H1 (cell line): ENCODE results near the gene CDH22. TPM values are rescaled to one million over a fixed set of nuclear protein-coding genes. Genes with fewer than 3 reads are reported as not detected.

Experiments
- CTCF ChIA-PET: fragments of 300-600 bp; sonication (Branson Sonifier 250); formaldehyde crosslinking; loops from one replicate; lab custom pipeline; 2021; ENCODE audit not compliant: partially characterized antibody; lab: Charles Lee
- POLR2A ChIA-PET: fragments of 300-600 bp; sonication (Branson Sonifier 250); formaldehyde crosslinking; loops from one replicate; lab custom pipeline; 2021; ENCODE audit warnings: inconsistent platforms; ENCODE audit not compliant: partially characterized antibody; lab: Charles Lee
- DNase-seq, 2 experiments: peaks; one replicate each; pipeline versions ENCODE4 v3.0.0 to v3.0.0-alpha.2; 2010 to 2022; ENCODE audit warnings: low spot score in 2 of 2, low read depth in 1 of 2, mixed read lengths in 1 of 2
- FAIRE-seq: peaks from 2 replicates; lab custom pipeline; 2011; peaks lifted over from hg19 to GRCh38; lab: Jason Lieb, UNC
- H2AFZ ChIP-seq: 2 replicates; pipeline ENCODE4 v1.8.1; 2012; ENCODE audit warnings: low read length, inconsistent platforms
- H2AK5ac ChIP-seq: 2 replicates; pipeline ENCODE4 v1.6.1; 2013; ENCODE audit warnings: low read depth, low read length
- H2BK120ac ChIP-seq: replicated peaks from 2 replicates; pipeline ENCODE3; 2013; ENCODE audit warnings: low read depth, low read length, inconsistent platforms
- H2BK12ac ChIP-seq: 2 replicates; pipeline ENCODE4 v1.6.1; 2013; ENCODE audit warnings: low read depth, low read length
- H2BK15ac ChIP-seq: 2 replicates; pipeline ENCODE4 v1.6.1; 2013; ENCODE audit warnings: low read length
- H2BK20ac ChIP-seq: 2 replicates; pipeline ENCODE4 v1.6.1; 2013; ENCODE audit warnings: low read length
- H2BK5ac ChIP-seq: 2 replicates; pipeline ENCODE4 v1.6.1; 2013; ENCODE audit warnings: low read depth, low read length
- H3K14ac ChIP-seq: 2 replicates; pipeline ENCODE4 v1.6.1; 2013; ENCODE audit warnings: inconsistent platforms; ENCODE audit not compliant: insufficient read length
- H3K18ac ChIP-seq: 2 replicates; pipeline ENCODE4 v1.6.1; 2013; ENCODE audit warnings: low read length; ENCODE audit errors: extremely low read depth
- H3K23ac ChIP-seq: 2 replicates; pipeline ENCODE4 v1.6.1; 2013; ENCODE audit warnings: inconsistent platforms; ENCODE audit not compliant: insufficient read length
- H3K23me2 ChIP-seq: 2 replicates; pipeline ENCODE4 v1.6.1; 2013; ENCODE audit warnings: low read depth, low read length
- H3K27ac ChIP-seq: 2 replicates; pipeline ENCODE4 v1.6.1; 2011; ENCODE audit warnings: low read depth, low read length, inconsistent platforms
- H3K27me3 ChIP-seq, 4 experiments: replicated peaks in 1 of 4; 1 replicate in 1 of 4; 2 replicates in 3 of 4; pipeline versions ENCODE4 v1.6.1 to v1.8.1; 2011 to 2013; ENCODE audit warnings: low read length in 3 of 4, mild to moderate bottlenecking in 3 of 4, inconsistent platforms in 2 of 4, mixed read lengths in 2 of 4, moderate library complexity in 1 of 4; ENCODE audit not compliant: control insufficient read depth in 3 of 4, insufficient read depth in 3 of 4; ENCODE audit errors: extremely low read depth in 1 of 4
- H3K36me3 ChIP-seq, 4 experiments: 2 replicates each; pipeline versions ENCODE4 v1.6.1 to v1.8.1; 2011 to 2013; ENCODE audit warnings: mild to moderate bottlenecking in 4 of 4, low read length in 3 of 4, moderate library complexity in 2 of 4, control low read depth in 1 of 4, inconsistent platforms in 1 of 4; ENCODE audit not compliant: insufficient read depth in 4 of 4, control insufficient read depth in 2 of 4
- H3K4ac ChIP-seq: replicated peaks from 2 replicates; pipeline ENCODE3; 2013; ENCODE audit warnings: low read length, low read depth, mixed read lengths, inconsistent platforms; ENCODE audit not compliant: insufficient read length
- H3K4me1 ChIP-seq, 4 experiments: replicated peaks in 1 of 4; 1 replicate in 1 of 4; 2 replicates in 3 of 4; pipeline versions ENCODE4 v1.6.1 to v1.8.1; 2011 to 2013; ENCODE audit warnings: low read length in 3 of 4, inconsistent platforms in 2 of 4, mixed read lengths in 1 of 4; ENCODE audit not compliant: insufficient read depth in 4 of 4, control insufficient read depth in 3 of 4
- H3K4me2 ChIP-seq, 2 experiments: 2 replicates each; pipeline versions ENCODE4 v1.6.1 to v1.8.1; 2011 to 2013; ENCODE audit warnings: low read depth in 2 of 2, low read length in 2 of 2, control low read depth in 1 of 2, inconsistent platforms in 1 of 2, mild to moderate bottlenecking in 1 of 2; ENCODE audit not compliant: insufficient read depth in 1 of 2
- H3K4me3 ChIP-seq, 4 experiments: fragments of 200-600, 300-600 bp in 1 of 4; sonication (generic), shearing (Covaris generic), sonication (Bioruptor Twin) in 1 of 4; 2 replicates each; pipeline versions ENCODE4 v1.5.1 to v1.8.1; 2011 to 2016; ENCODE audit warnings: low read length in 4 of 4, low read depth in 3 of 4, control low read depth in 2 of 4, inconsistent platforms in 2 of 4, mild to moderate bottlenecking in 2 of 4, mixed read lengths in 1 of 4, moderate library complexity in 1 of 4; ENCODE audit not compliant: insufficient read depth in 2 of 4; ENCODE audit errors: extremely low read depth in 1 of 4
- H3K56ac ChIP-seq: replicated peaks from 2 replicates; pipeline ENCODE3; 2013; ENCODE audit warnings: low read depth, mild to moderate bottlenecking, mixed read lengths, low read length, inconsistent platforms; ENCODE audit not compliant: insufficient read length
- H3K79me1 ChIP-seq: 2 replicates; pipeline ENCODE4 v1.6.1; 2013; ENCODE audit warnings: low read depth, low read length, control low read depth
- H3K79me2 ChIP-seq, 2 experiments: 2 replicates each; pipeline versions ENCODE4 v1.6.1 to v1.8.1; 2012 to 2013; ENCODE audit warnings: low read length in 2 of 2, mild to moderate bottlenecking in 2 of 2, inconsistent platforms in 1 of 2; ENCODE audit not compliant: insufficient read depth in 2 of 2, control insufficient read depth in 1 of 2
- H3K9ac ChIP-seq, 4 experiments: replicated peaks in 1 of 4; 1 replicate in 1 of 4; 2 replicates in 3 of 4; pipeline versions ENCODE4 v1.6.1 to v1.8.1; 2011 to 2013; ENCODE audit warnings: low read depth in 3 of 4, low read length in 3 of 4, control low read depth in 2 of 4, mild to moderate bottlenecking in 2 of 4, moderate library complexity in 2 of 4, inconsistent platforms in 1 of 4; ENCODE audit errors: extremely low read depth in 1 of 4
- H3K9me3 ChIP-seq, 2 experiments: 2 replicates each; pipeline versions ENCODE4 v1.6.1 to v1.8.1; 2012 to 2013; ENCODE audit warnings: mild to moderate bottlenecking in 2 of 2, moderate library complexity in 2 of 2, control low read depth in 1 of 2, inconsistent platforms in 1 of 2, low read depth in 1 of 2, low read length in 1 of 2, mixed read lengths in 1 of 2; ENCODE audit not compliant: insufficient read depth in 2 of 2
- H4K20me1 ChIP-seq, 2 experiments: replicated peaks in 1 of 2; 2 replicates each; pipeline versions ENCODE3 to v1.8.1; 2011 to 2013; ENCODE audit warnings: inconsistent platforms in 2 of 2, low read length in 2 of 2, mild to moderate bottlenecking in 1 of 2; ENCODE audit not compliant: insufficient read depth in 2 of 2, control insufficient read depth in 1 of 2
- H4K5ac ChIP-seq: 2 replicates; pipeline ENCODE4 v1.6.1; 2013; ENCODE audit warnings: low read length, low read depth, mixed read lengths, inconsistent platforms; ENCODE audit not compliant: insufficient read length
- H4K8ac ChIP-seq: 2 replicates; pipeline ENCODE4 v1.8.0; 2013; ENCODE audit warnings: mild to moderate bottlenecking, moderate library complexity, low read length, inconsistent platforms; ENCODE audit not compliant: insufficient read depth; ENCODE audit errors: extremely low read depth
- H4K91ac ChIP-seq: replicated peaks from 2 replicates; pipeline ENCODE3; 2013; ENCODE audit warnings: low read length, mixed read lengths, inconsistent platforms; ENCODE audit not compliant: insufficient read length
- ASH2L ChIP-seq: fragments of 200-600, 300-600 bp; sonication (generic); IDR thresholded peaks from one replicate; pipeline ENCODE4 v1.7.1; 2017; ENCODE audit warnings: low read length
- MAX ChIP-seq: IDR thresholded peaks from 2 replicates; pipeline ENCODE4 v1.6.1; 2012; ENCODE audit warnings: inconsistent platforms
- WGBS, 2 experiments: shearing (Covaris generic) in 1 of 2; methylation state at CpG; one replicate each; pipeline versions ENCODE4 v1.1.6 to v1.1.7; 2013 to 2015; ENCODE audit warnings: low lambda C conversion rate in 2 of 2, mixed read lengths in 2 of 2, inconsistent platforms in 1 of 2, low coverage in 1 of 2, missing lambda C conversion rate in 1 of 2; ENCODE audit not compliant: insufficient replicate concordance in 2 of 2, insufficient coverage in 1 of 2, insufficient read length in 1 of 2; ENCODE audit errors: extremely low coverage in 1 of 2, missing lambda C conversion rate in 1 of 2; 5-methylcytosine and 5-hydroxymethylcytosine counted together
- polyA plus RNA-seq, 7 experiments: library from polyadenylated mRNA; depleted of rRNA in 3 of 7; stranded (reverse) in 5 of 7; unstranded in 2 of 7; fragments of >200 nt in 5 of 7; fragments of 200-250 nt in 2 of 7; gene quantifications; 1 replicate in 5 of 7; 2 replicates in 1 of 7; 4 replicates in 1 of 7; pipeline versions ENCODE4 v1.2.1 to v1.2.3, GENCODE V29; 2011 to 2013; ENCODE audit warnings: missing spikeins in 2 of 7, mixed read lengths in 2 of 7
- total RNA-seq: library from RNA; stranded (reverse); fragmentation: NEBNext Ultra II Directional; extraction: Animal tissue kit (Norgen Biotek cat#: 25700); gene quantifications from 2 replicates; pipeline ENCODE4 v1.2.1, GENCODE V29; 2021
- TF ChIP-seq, protein P1 (sequence below): IDR thresholded peaks from 2 replicates; pipeline ENCODE4 v1.6.1; 2012; ENCODE audit warnings: inconsistent platforms

Gene CDH22
- total and polyA plus RNA-seq, 2 of the 8 experiments (the other 6 are each of a cell fraction or from before 2014, with no cell fraction given): 0.35 to 0.39 TPM

- WGBS, 2 experiments: 87% methylated on average over 11 of the region's 12 CpGs; no CpG with 5 or more reads in 1 of the 2 experiments
- H4K91ac ChIP-seq: no peak overlapping the region
- H3K79me2 ChIP-seq: no peaks in the 10 kb centered on the region
- H3K23me2 ChIP-seq: no peaks in the 10 kb centered on the region
- H3K36me3 ChIP-seq: no peaks in the 10 kb centered on the region
- no peak overlapping the region for H2BK20ac ChIP-seq
- no peak overlapping the region for H3K27ac ChIP-seq
- POLR2A ChIA-PET: interaction anchor here (0.9 to 3.3 kb wide), 7 partner anchors 9 to 244 kb away, joined by 3 to 10 read pairs (median 6); no protein-coding TSS in a partner anchor
- H2BK15ac ChIP-seq: no peak overlapping the region
- H3K23ac ChIP-seq: peak overlapping the region; percentile 17
- DNase-seq: no peak
- H3K56ac ChIP-seq: no peak overlapping the region
- H3K9ac ChIP-seq: no peak overlapping the region
- no peak overlapping the region for H3K4ac ChIP-seq
- no peak overlapping the region for H3K14ac ChIP-seq
- no peak overlapping the region for H2AFZ ChIP-seq
- H3K4me1 ChIP-seq: peaks cover 0 to 27% (median 9%) of the 10 kb centered on the region in 4 experiments; a peak in 6 of 7 replicates
- H3K9me3 ChIP-seq: no peaks in the 10 kb centered on the region
- CTCF ChIA-PET: interaction anchor here (0.8 to 17.6 kb wide), 12 partner anchors 8 to 213 kb away, joined by 3 to 214 read pairs (median 5); partner anchors contain the start of gene CDH22
- H4K5ac ChIP-seq: no peak overlapping the region
- TF ChIP-seq MAX (peak; percentile 38; the same call in 1 of the 2 replicates), ASH2L (no peak)
- TF ChIP-seq, protein P1, sequence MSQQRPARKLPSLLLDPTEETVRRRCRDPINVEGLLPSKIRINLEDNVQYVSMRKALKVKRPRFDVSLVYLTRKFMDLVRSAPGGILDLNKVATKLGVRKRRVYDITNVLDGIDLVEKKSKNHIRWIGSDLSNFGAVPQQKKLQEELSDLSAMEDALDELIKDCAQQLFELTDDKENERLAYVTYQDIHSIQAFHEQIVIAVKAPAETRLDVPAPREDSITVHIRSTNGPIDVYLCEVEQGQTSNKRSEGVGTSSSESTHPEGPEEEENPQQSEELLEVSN: peak; percentile 63; the same call in 1 of the 2 replicates
- H3K4me2 ChIP-seq: no peak overlapping the region; a peak in 1 of 4 replicates
- H2AK5ac ChIP-seq: no peak overlapping the region
- H4K20me1 ChIP-seq: no peaks in the 10 kb centered on the region
- H2BK120ac ChIP-seq: no peak overlapping the region
- H4K8ac ChIP-seq: no peak overlapping the region; the same call in 1 of the 2 replicates
- FAIRE-seq: no peak
- no peaks in the 10 kb centered on the region for H3K79me1 ChIP-seq
- peak overlapping the region; percentile 18; the same call in 1 of the 2 replicates for H2BK5ac ChIP-seq
- peaks cover 0 to 3% (median 0%) of the 10 kb centered on the region in 4 experiments; a peak in 2 of 7 replicates for H3K27me3 ChIP-seq
- no peak overlapping the region for H2BK12ac ChIP-seq
- no peak overlapping the region for H3K4me3 ChIP-seq
- H3K18ac ChIP-seq: no peak overlapping the region
Observed at GRCh38 chr20:46332373-46333160, 24.3 kb upstream of the CDH22 start.
